ENCODE results near the gene SLC16A9.

DNA sequence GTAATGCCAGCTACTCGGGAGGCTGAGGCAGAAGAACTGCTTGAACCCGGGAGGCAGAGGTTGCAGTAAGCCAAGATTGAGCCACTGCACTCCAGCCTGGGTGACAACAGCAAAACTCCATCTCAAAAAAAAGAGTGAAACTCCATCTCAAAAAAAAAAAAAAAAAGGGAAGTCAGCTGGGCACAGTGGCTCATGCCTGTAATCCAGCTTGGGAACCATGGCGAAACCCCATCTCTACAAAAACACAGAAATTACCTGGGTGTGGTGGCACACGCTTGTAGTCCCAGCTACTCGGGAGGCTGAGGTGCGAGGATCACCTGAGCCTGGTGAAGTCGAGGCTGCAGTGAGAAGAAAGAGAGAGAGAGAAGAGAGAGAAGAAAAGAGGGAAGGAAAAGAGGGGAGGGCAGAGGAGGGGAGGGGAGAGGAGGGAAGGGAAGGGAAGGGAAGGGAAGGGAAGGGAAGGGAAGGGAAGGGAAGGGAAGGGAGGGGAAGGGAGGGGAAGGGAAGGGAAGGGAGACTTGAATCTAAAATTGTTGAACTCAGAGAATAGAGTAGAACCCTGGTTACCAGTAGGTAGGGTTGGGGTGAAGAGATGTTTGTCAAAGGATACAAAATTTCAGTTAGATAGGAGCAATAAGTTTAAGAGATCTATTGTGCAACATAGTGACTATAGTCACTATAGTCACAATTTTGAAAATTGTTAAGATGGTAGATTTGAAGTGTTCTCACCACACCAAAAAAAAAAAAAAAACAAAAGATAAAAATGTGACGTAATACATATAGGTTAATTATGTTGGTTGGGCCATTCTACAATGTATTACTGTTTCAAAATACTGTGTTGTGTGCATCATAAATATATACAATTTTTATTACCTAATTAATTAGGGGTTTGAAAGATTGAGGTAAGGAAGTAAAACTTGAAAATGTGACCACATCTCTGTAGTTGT is 2.5 kb downstream of the SLC16A9 start:
- TF ChIP-seq SUZ12 (IDR thresholded peaks at IDR 0.05) = no peak
- no peak for TF ChIP-seq TARDBP (IDR thresholded peaks at IDR 0.05)
- no peak for TF ChIP-seq ELF4 (IDR thresholded peaks at IDR 0.05)
- no peak for TF ChIP-seq FOXA1 (IDR thresholded peaks at IDR 0.05)
- no peak for TF ChIP-seq SP1 (IDR thresholded peaks at IDR 0.05)
- TF ChIP-seq FOXM1 (IDR thresholded peaks at IDR 0.05; ENCODE audit: borderline replicate concordance) = no peak
- TF ChIP-seq FOXK2 (IDR thresholded peaks at IDR 0.05) = no peak
- TF ChIP-seq HDGF (IDR thresholded peaks at IDR 0.05; ENCODE audit: borderline replicate concordance) = no peak
- TF ChIP-seq, protein P1, sequence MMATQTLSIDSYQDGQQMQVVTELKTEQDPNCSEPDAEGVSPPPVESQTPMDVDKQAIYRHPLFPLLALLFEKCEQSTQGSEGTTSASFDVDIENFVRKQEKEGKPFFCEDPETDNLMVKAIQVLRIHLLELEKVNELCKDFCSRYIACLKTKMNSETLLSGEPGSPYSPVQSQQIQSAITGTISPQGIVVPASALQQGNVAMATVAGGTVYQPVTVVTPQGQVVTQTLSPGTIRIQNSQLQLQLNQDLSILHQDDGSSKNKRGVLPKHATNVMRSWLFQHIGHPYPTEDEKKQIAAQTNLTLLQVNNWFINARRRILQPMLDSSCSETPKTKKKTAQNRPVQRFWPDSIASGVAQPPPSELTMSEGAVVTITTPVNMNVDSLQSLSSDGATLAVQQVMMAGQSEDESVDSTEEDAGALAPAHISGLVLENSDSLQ (IDR thresholded peaks at IDR 0.05) = no peak
- no peak for TF ChIP-seq ARNT (IDR thresholded peaks at IDR 0.05)
- no peak for TF ChIP-seq ZNF384 (IDR thresholded peaks at IDR 0.05)
- TF ChIP-seq CTBP1 (IDR thresholded peaks at IDR 0.05; ENCODE audit: borderline replicate concordance) = no peak
- no peak for TF ChIP-seq BHLHE40 (IDR thresholded peaks at IDR 0.05; ENCODE audit: borderline replicate concordance)

All from HEK293T (cell line).